ENCODE data around the gene HUNK. TPM values are rescaled to one million over a fixed set of nuclear protein-coding genes. Genes with fewer than 3 reads are reported as not detected.
A peak's percentile ranks its signal among the peaks of the same experiment; 100 is the strongest.
"Not testable (repeated sequence)": the region's sequence is repeated elsewhere in the genome, so short reads cannot be mapped to it uniquely, and the experiment has no call there.

Gene HUNK
- total RNA-seq, 1 donor from 2014 or later: 41.9 TPM

DNA sequence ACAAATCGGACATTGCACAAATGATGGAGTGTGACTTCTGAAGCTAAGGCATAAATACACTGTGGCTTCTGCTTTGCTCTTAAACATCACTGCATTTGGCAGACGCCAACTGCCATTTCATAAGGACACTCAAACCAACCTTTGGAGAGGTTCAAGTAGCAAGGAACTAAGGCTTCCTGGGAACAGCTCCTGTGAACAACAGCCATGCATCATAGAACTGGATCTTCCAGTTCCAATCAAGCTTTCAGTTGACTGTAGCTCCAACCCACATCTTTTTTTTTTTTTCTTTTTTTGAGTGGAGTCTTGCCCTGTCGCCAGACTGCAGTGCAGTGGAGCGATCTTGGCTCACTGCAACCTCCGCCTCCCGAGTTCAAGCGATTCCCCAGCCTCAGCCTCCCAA lies 10.7 kb upstream of the HUNK start:
- H3K4me3 Mint-ChIP-seq (ENCODE audit: low read depth): no peak overlapping the region
- no peaks in the 10 kb centered on the region for H3K4me1 Mint-ChIP-seq (ENCODE audit: low read depth)
- H3K9me3 Mint-ChIP-seq (ENCODE audit: low read depth): no peaks in the 10 kb centered on the region
- TF ChIP-seq, protein P1, sequence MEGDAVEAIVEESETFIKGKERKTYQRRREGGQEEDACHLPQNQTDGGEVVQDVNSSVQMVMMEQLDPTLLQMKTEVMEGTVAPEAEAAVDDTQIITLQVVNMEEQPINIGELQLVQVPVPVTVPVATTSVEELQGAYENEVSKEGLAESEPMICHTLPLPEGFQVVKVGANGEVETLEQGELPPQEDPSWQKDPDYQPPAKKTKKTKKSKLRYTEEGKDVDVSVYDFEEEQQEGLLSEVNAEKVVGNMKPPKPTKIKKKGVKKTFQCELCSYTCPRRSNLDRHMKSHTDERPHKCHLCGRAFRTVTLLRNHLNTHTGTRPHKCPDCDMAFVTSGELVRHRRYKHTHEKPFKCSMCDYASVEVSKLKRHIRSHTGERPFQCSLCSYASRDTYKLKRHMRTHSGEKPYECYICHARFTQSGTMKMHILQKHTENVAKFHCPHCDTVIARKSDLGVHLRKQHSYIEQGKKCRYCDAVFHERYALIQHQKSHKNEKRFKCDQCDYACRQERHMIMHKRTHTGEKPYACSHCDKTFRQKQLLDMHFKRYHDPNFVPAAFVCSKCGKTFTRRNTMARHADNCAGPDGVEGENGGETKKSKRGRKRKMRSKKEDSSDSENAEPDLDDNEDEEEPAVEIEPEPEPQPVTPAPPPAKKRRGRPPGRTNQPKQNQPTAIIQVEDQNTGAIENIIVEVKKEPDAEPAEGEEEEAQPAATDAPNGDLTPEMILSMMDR (IDR thresholded peaks at IDR 0.05; ENCODE audit: unreplicated experiment): no peak
- DNase-seq (ENCODE audit: low spot score, unreplicated experiment): no peak
- H3K27me3 Mint-ChIP-seq: no peaks in the 10 kb centered on the region
- no peak overlapping the region for H3K27ac Mint-ChIP-seq
- no peaks in the 10 kb centered on the region for H3K36me3 Mint-ChIP-seq (ENCODE audit: insufficient read depth)

DNA sequence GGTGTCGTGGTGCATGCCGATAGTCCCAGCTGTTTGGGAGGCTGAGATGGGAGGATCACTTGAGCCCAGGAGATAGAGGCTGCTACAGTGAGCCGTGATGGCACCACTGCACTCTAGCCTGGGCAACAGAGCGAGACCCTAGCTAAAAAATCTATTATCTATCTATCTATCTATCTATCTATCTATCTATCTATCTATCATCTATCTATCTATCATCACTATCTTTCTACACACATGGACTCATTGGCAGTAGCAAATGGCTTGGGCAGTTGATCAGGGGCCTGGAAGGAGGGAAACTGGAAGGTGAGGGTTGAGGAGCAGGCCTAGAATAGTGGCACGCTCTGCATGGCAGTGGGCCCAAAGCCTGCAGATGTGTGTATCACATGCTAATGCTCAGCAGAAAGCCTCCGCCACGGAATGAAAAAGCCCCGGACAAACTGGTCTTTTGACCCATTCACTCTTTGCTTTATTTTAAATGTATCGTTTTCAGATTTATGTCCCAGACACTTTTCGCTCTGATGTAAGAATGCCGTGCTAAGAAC lies 7.3 kb upstream of the HUNK start:
- H3K4me3 Mint-ChIP-seq (ENCODE audit: low read depth): no peak overlapping the region
- TF ChIP-seq, protein P1 (IDR thresholded peaks at IDR 0.05; ENCODE audit: unreplicated experiment): no peak
- H3K9me3 Mint-ChIP-seq (ENCODE audit: low read depth): no peaks in the 10 kb centered on the region

GRCh38 chr21:31866077-31866511 lies 6.7 kb upstream of the HUNK start:
- Mint-ChIP-seq H3K27me3 (peaks cover 10% of the 10 kb centered on the region), H3K4me1 (ENCODE audit: low read depth) (peaks cover 6% of the 10 kb centered on the region), H3K36me3 (ENCODE audit: insufficient read depth) (no peaks in the 10 kb centered on the region), H3K4me3 (ENCODE audit: low read depth) (no peak overlapping the region), H3K27ac (no peak overlapping the region), H3K9me3 (ENCODE audit: low read depth) (no peaks in the 10 kb centered on the region)
- TF ChIP-seq, protein P1 (IDR thresholded peaks at IDR 0.05; ENCODE audit: unreplicated experiment): peak; percentile 92
- peak; percentile 81 for DNase-seq (ENCODE audit: low spot score, unreplicated experiment)

More for the DNA sequence above, 7.3 kb upstream of the HUNK start:
- Mint-ChIP-seq H3K27me3 (peaks cover 10% of the 10 kb centered on the region), H3K36me3 (ENCODE audit: insufficient read depth) (no peaks in the 10 kb centered on the region), H3K4me1 (ENCODE audit: low read depth) (peaks cover 4% of the 10 kb centered on the region), H3K27ac (no peak overlapping the region)
- no peak for DNase-seq (ENCODE audit: low spot score, unreplicated experiment)

- Mint-ChIP-seq H3K27me3 (peaks cover 10% of the 10 kb centered on the region), H3K4me1 (ENCODE audit: low read depth) (peaks cover 21% of the 10 kb centered on the region), H3K4me3 (ENCODE audit: low read depth) (no peak overlapping the region), H3K27ac (no peak overlapping the region), H3K9me3 (ENCODE audit: low read depth) (no peaks in the 10 kb centered on the region), H3K36me3 (ENCODE audit: insufficient read depth) (no peaks in the 10 kb centered on the region)
- no peak for DNase-seq (ENCODE audit: low spot score, unreplicated experiment)
- TF ChIP-seq, protein P1 (IDR thresholded peaks at IDR 0.05; ENCODE audit: unreplicated experiment): no peak
These were observed 3.1 kb upstream of the HUNK start for GRCh38 chr21:31869750-31870149.

DNA sequence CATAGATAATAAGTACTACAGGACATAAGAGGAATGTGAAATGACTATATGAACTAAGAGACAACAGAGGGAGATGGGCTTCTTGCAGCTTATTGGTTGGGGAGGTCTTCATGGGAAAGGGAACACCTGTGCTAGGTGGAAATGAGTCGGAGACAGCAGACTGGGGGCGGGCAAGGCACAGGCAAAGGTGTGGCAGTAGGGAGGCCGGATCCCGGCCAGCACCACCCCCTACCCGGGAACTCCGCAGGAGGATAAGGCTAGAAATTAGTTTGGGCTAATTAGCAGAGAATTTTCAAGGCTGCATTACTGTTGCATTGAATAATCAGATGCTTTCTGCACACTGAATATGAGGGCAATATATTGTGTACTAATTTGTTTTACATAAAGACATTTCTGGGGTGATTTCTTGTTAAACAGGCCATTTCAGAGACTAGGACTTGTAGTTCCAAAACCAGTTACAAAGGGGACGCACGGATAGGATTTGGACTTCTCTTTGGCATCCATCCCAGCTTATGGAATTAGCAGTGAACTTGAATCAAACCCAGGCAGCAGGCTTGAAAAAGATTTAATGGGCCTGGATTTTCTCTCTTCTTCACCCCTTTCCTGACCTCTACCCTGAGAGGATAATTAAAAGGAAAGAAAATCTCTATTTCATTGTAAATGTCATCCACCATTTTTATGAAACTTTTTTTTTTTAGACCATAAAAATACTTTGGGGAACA lies 2.2 kb upstream of the HUNK start:
- no peaks in the 10 kb centered on the region for H3K36me3 Mint-ChIP-seq (ENCODE audit: insufficient read depth)
- peaks cover 26% of the 10 kb centered on the region for H3K4me1 Mint-ChIP-seq (ENCODE audit: low read depth)
- H3K27ac Mint-ChIP-seq: no peak overlapping the region
- H3K9me3 Mint-ChIP-seq (ENCODE audit: low read depth): no peaks in the 10 kb centered on the region
- DNase-seq (ENCODE audit: low spot score, unreplicated experiment): no peak
- peak overlapping the region; percentile 48 for H3K4me3 Mint-ChIP-seq (ENCODE audit: low read depth)
- TF ChIP-seq, protein P1 (IDR thresholded peaks at IDR 0.05; ENCODE audit: unreplicated experiment): no peak
- peaks cover 10% of the 10 kb centered on the region for H3K27me3 Mint-ChIP-seq

GRCh38 chr21:31871371-31871770 lies 1.4 kb upstream of the HUNK start:
- H3K27ac Mint-ChIP-seq; H3K36me3 Mint-ChIP-seq (ENCODE audit: insufficient read depth); DNase-seq (ENCODE audit: low spot score, unreplicated experiment); H3K9me3 Mint-ChIP-seq (ENCODE audit: low read depth): not testable (repeated sequence)
- Mint-ChIP-seq H3K4me3 (ENCODE audit: low read depth) (peak overlapping the region; percentile 87), H3K4me1 (ENCODE audit: low read depth) (peaks cover 33% of the 10 kb centered on the region), H3K27me3 (peaks cover 10% of the 10 kb centered on the region)

Measured in progenitor cell of endocrine pancreas (in vitro differentiated cells).